GM19452 (cell line): Measurements from ENCODE around the gene NUP93.
"Not testable (repeated sequence)": the region's sequence is repeated elsewhere in the genome, so short reads cannot be mapped to it uniquely, and the experiment has no call there.

Experiments
- ATAC-seq: cut with Tn5 transposase; IDR thresholded peaks from one replicate; pipeline ENCODE4 v1.9.1; 2021; ENCODE audit not compliant: unreplicated experiment

The NUP93 gene

DNA sequence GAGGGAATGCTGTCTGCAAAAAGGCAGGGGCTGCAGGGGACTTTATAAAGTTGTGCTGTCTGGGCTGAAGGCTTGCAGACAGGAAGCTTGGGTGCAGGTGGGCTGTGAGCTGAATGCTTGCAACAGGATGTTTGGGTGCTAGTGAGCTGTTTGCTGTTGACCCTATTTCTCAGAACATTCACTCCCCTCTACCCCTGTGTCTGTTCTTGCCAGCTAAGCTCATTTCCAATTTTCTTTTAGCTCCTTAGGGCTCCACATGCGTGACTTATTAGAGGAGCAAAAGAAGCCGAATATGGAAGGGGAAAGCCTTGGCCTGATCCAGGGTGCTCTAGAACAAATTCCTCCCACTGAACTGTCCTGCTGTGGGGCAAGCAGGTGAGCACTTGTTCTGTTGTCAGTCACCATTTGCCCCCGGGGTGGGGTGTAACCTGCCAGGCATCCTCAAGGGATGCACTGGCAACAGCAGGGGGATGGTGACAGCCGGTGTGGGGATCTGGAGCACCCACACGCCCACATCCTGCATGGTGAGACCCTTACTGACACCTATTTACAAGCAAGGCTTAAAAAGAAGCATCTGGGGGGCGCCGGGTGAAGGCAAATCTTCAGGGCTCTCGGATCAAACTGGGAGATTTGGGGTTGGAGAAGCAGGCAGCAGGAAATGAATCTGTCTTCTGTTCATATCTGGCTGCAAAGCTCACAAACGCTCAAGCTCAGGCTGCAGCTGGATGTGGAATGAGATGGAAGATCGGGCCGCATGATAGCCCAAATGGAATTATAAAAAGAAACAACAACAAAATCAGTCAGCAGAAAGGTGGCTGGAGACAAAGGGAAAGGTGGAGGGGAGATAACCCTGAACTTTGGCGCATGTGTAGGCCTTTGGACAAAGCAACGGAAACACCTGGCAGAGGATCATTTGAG, 21.1 kb upstream of the NUP93 start:
- no peak for ATAC-seq

DNA sequence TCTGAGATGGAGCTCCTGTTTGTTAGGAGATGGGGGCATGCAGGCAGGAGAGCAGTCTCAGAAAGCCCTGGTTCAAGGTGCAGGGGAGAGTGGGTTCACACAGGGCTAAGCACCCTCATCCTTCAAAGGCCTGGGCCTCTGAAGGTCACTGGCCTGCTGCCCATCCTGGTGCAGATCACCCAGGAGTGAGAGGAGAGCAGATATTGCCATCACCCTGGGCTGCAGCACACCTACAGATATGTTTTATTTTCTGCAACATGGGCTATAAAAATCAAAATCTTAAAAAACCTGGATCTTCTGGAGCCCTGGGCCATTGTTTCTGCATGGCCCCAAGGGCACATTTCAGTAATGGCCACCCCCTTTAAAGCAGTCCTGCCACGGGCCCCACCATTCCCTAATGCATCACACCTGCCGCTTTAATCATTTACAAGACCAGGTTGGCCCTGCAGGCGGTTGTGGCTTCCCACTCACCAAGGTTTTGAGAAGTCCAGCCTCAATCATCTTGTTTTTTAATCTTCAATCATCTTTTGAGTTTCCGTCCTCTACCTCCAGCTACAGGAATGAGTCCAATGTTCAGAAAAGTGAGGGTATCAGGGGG, 20.4 kb upstream of the NUP93 start:
- no peak for ATAC-seq

- no peak for ATAC-seq
Measured at GRCh38 chr16:56710181-56710737, 19.7 kb upstream of the NUP93 start.

DNA sequence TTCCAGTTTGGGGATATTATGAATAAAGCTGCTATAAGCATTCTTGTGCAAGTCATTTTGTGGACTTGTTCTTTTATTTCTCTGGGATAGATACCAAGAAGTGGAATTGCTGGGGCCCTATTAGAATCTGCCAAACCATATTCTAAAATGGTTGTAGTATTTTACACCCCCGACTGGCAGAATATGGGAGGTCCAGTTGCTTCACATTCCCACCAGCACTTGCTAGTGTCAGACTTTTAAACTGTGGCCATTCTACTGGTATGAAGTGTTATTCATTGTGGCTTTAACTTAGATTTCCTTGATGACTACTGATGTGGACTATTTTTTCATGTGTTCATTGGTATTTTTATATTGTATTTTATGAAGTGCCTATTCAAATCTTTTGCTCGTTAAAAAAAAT, 18.1 kb upstream of the NUP93 start:
- no peak for ATAC-seq

DNA sequence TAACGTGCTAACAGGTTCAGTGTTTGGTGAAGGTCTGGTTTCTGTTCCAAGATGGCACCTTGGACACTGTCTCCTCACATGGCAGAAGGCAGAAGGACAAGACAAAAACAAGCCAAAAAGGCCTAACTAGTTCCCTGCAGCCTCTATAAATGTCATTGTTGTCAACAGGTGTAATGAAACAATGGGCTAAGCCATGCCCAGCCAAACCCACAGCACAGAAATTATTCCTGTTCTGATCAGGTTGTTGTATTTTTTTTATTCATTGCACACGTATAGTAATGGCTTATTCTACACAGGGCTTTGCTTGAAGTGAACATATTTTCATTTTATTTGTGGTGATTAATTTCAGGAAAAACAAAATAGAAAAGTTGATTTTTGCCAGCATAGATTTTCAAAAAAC, 16.1 kb upstream of the NUP93 start:
- no peak for ATAC-seq

- ATAC-seq: no peak
Measured at GRCh38 chr16:56715126-56715525, 14.8 kb upstream of the NUP93 start.

DNA sequence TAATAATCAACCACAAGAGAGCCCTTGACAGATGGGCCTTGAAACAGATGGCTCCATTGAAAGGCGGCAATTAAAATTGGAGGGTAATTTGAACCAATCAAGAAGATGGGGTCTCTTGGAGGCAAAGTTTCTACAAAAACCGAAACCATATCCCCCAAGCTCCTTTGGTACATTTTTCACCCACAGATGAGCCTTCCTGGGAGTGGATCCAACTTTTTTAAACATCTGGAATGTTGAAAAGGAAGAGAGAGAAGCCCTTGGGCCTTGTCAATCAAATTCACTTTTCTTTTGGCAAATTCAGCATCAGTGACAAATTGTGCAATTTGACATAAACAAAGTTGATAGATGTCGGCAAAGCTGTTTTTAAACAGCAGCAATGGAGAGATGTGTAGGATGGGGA, 13.2 kb upstream of the NUP93 start:
- ATAC-seq: no peak

GRCh38 chr16:56717532-56717931, 12.4 kb upstream of the NUP93 start:
- ATAC-seq: not testable (repeated sequence)

DNA sequence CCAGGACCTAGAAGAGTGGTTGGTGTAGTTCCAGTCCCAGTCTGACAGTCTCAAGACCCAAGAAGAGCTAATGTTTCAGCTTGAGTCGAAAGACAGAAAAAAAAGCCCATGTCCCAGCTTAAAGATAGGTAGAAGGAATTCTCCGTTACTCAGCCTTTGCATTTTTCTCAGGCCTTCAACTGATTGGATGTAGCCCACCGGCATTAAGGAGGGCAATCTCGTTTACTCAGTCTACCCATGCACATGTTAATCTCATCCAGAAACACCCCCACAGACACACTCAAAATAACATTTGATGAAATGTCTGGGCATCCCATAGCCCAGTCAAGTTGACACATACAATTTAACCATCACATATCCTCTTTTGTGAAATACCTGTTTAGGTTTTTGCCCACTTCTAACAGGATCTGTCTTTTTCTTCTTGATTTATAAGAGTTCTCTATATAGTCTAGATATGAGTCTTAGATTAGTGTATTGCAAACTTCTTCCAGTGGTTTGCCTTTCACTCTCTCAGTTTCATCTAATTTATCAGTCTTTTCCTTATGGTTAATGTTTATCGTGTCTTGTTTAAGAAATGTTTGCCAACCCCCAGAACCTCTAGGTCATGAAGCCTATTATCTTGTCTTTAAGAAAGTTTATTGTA, 7.6 kb upstream of the NUP93 start:
- ATAC-seq: no peak

DNA sequence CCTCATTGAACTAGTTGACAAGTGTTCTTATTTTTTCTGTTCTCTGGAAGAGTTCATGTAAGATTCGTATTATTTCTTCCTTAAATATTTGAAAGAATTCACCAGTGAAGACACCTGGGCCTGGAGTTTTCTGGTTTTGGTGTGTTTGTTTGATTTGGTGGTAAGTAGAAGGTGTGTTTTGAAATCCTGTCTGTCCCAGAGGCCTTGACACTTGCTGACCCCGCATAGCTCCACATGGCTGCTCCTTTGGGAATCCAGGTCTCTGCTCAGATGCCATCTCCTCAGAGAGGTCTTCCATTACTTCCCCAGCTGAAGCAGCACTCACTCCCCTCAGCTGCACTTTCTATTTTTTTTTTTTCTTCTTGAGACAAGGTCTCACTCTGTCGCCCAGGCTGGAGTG, 5.7 kb upstream of the NUP93 start:
- no peak for ATAC-seq

DNA sequence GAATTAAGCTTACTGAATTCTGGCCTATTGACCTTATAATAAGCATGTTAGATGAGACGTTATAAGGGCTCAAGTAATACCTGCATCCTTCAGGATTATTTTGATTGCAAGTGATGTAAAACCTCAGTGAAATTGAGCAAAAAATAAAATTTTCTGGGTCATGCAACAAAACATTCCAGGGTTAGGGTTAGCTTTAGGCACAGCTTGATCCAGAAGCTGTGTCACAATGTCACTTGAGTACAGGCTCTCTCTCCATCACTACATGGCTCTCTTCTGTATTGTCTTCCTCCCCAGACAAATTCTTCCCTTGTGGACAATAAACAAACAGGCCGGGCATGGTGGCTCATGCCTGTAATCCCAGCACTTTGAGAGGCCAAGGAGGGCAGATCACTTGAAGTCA, 3.6 kb upstream of the NUP93 start:
- no peak for ATAC-seq

DNA sequence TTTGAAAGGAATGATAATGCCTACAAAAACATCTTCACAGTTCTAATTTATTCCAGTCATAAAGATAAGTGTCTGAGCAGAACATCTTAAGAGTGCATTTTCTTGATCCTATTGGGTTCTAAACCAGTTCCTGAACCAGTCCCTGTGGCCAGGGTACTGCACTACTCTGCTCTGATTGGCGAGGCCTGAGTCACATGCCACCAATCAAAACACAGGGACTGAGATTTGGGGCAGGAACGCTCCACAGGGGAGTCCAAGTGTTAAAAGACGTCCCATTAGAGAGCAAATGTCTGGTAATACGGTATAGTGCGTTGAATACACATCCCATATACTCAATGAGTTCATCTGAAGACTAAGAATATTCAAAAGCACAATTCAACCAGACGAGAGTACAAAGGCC, 3.0 kb upstream of the NUP93 start:
- ATAC-seq: no peak

DNA sequence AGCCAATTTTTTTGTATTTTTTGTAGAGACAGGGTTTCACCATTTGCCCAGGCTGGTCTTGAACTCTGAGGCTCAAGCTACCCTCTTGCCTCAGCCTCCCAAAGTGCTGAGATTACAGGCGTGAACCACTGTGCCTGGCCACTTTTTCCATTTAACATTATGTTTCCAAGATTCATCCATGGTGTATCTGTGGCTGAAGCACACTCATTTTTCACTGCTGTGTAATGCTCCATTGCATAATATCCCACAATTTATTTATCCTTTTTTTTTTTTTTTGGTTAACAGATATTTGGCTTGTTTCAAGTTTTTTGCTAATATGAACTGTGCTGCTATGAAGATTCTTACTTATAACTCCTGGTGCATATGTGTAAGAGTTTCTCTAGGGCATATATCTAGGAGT, 1.9 kb upstream of the NUP93 start:
- ATAC-seq: no peak

DNA sequence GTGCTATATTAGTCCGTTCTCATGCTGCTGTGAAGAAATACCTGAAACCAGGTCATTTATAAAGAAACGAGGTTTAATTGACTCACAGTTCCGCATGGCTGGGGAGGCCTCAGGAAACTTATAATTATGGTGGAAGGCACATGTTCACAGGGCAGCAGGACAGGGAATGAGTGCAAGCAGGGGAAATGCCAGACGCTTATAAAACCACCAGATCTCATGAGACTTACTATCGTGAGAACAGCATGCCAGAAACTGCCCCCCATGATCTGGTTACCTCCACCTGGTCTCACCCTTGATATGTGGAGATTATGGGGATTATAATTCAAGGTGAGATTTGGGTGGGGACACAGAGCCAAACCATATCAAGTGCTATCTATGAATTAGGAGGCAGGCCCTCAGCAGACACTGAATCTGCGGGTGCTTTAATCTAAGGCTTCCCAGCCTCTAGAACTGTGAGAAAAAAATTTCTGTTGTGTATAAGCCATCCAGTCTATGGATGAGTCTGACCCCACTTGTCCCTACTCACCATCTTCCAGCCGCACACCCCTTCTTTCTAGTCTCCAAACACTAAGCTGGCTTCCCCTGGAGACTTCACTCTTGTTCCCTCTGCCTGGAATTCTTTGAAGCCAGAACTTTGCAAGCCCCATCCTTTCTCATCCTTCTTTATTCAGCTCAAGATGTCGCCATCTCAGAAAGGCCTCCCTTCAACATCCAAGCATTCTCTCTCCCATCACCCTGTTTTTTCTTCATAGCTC, 772 bp upstream of the NUP93 start:
- no peak for ATAC-seq

DNA sequence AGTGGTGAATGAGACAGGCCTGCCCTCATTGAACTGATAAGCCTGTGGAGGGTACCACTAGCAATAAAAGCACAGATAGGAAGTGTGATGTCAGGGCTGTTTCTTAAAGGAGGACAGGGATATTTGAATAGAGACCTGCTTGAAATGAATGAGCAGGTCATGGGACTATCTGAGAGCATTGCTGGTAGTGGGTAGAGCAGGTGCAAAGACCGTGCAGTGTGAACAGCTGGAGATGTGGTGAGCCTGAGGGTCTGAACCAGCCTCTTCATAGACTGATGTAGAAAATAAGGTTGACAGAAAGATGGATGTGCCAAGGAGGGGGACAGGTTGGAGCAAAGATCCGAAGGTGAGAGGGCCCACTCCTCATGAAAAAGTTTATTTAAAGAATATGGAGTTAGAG, 2.4 kb downstream of the NUP93 start:
- peak; percentile 49 for ATAC-seq

DNA sequence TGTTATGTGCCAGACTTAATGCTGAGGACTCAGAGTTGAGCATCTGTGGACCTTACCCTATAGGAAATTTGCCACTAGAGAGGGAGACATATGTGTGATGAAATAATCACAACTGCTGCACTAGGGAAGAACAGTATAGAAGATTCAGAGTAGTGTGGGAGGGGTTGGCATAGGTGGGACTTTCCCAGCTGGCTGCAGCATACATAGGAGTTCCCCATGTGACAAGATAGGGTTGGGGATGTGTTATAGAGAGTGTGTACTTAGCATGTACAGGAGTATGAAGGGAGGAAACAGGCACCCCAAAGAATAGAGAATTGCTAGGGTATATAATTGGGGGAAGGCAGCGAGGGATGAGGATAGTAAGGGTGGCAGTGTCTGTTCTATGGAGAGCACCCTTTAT, 2.9 kb downstream of the NUP93 start:
- ATAC-seq: no peak

DNA sequence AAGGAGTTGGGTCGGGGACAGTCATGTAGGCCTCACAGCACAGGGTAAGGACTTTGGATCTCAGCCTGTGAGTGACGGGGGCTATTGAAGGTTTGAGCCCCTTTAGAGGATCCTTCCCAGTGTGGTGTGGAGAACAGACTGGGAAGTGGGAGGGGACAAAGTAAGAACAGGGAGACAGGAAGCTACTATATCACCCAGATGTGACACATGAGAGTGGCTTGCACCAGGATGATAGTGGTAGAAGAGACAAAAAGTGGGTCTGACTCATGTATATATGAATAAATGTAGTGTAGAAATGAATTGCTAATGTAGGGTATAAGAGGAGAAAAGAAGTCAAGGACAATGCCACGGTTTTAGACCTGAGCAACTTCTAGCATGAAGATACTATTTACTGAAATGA, 4.5 kb downstream of the NUP93 start:
- ATAC-seq: no peak

DNA sequence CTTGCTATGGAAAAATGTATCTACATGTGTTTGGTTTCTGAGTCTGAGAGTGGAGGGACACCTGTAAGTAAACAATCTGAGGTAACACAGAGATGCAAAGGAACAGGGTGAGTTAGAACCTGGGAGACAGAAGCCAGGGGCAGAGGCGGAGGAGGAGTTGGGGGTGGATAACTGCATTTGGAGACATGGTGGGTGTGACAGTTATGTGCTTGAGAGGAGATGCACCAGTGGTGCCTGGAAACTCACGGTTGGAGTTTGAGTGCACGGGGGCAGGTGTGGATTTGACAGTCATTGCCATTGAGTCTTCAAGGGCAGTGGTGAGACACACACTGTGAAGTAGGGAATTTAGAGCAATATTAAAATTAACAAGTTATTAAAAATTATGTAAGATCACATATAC, 6.5 kb downstream of the NUP93 start:
- no peak for ATAC-seq

DNA sequence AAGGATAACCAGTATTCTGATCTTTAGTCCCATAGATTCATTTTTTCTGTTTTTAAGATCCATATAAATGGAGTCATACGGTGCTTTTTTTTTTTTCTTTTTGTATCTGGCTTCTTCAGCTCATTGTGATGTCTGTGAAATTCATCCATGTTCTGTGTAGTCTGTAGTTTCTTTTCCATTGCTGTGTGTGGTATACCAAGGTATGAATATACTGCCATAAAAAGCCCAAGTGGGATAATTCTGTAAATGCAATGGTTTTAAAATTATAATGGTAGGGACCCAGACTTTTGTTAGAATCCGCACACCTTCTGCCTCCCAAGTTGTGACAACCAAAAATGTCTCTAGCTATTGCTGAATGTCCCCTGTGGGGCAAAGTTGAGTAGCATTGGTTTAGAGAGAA, 7.6 kb downstream of the NUP93 start:
- no peak for ATAC-seq

- no peak for ATAC-seq
Measured at GRCh38 chr16:56738221-56738620, 8.3 kb downstream of the NUP93 start.

DNA sequence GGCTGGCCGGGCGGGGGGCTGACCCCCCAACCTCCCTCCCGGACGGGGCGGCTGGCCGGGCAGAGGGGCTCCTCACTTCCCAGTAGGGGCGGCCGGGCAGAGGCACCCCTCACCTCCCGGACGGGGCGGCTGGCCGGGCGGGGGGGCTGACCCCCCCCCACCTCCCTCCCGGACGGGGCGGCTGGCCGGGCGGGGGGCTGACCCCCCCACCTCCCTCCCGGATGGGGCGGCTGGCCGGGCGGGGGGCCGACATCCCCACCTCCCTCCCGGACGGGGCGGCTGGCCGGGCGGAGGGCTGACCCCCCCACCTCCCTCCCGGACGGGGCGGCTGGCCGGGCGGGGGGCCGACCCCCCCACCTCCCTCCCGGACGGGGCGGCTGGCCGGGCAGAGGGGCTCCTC, 9.4 kb downstream of the NUP93 start:
- not testable (repeated sequence) for ATAC-seq
